ENCODE results near the gene CDC16.

Gene CDC16

GRCh38 chr13:114314074-114314912, 79.6 kb downstream of the CDC16 start, which contains the start of gene CHAMP1 (continued):
- TF ChIP-seq ZNF660 (tag by site-specific recombination; IDR thresholded peaks at IDR 0.05) (peak; percentile 78), ZFP3 (tag by site-specific recombination; IDR thresholded peaks at IDR 0.05; ENCODE audit: low read depth) (no peak), ZBTB26 (tag by site-specific recombination; optimal IDR thresholded peaks at IDR 0.05) (peak; percentile 95), ZBTB1 (tag by site-specific recombination; IDR thresholded peaks at IDR 0.05) (no peak), ZNF114 (tag by site-specific recombination; IDR thresholded peaks at IDR 0.05) (no peak), ZNF585B (tag by site-specific recombination; IDR thresholded peaks at IDR 0.05) (no peak), ZNF19 (tag by site-specific recombination; IDR thresholded peaks at IDR 0.05; ENCODE audit: low read depth) (no peak), ZNF670 (tag by site-specific recombination; IDR thresholded peaks at IDR 0.05; ENCODE audit: low read depth) (no peak), ZNF366 (tag by site-specific recombination; conservative IDR thresholded peaks at IDR 0.05) (no peak), RBAK (tag by site-specific recombination; IDR thresholded peaks at IDR 0.05) (no peak), ZNF580 (tag by site-specific recombination; IDR thresholded peaks at IDR 0.05) (no peak), ZNF664 (tag by site-specific recombination; IDR thresholded peaks at IDR 0.05) (peak; percentile 3; the same call in 1 of the 2 replicates), KLF10 (tag by site-specific recombination; IDR thresholded peaks at IDR 0.05) (peak; percentile 87), FEZF1 (tag by site-specific recombination; IDR thresholded peaks at IDR 0.05) (no peak), ZNF48 (tag by site-specific recombination; IDR thresholded peaks at IDR 0.05) (no peak), ZBTB17 (tag by site-specific recombination; IDR thresholded peaks at IDR 0.05) (peak; percentile 19; the same call in 1 of the 2 replicates), ZNF776 (tag by site-specific recombination; IDR thresholded peaks at IDR 0.05; ENCODE audit: borderline replicate concordance) (no peak), ZNF341 (tag by site-specific recombination; IDR thresholded peaks at IDR 0.05; ENCODE audit: low read depth) (peak; percentile 68; the same call in 1 of the 2 replicates), SP7 (tag by site-specific recombination; IDR thresholded peaks at IDR 0.05) (0 out of 2 replicates have a peak, but pooled peaks have one; percentile 11), ZNF175 (tag by site-specific recombination; IDR thresholded peaks at IDR 0.05) (no peak), ZNF335 (tag by site-specific recombination; conservative IDR thresholded peaks at IDR 0.05) (no peak), KLF9 (tag by site-specific recombination; IDR thresholded peaks at IDR 0.05; ENCODE audit: low read depth) (peak; percentile 83), ZNF785 (tag by site-specific recombination; IDR thresholded peaks at IDR 0.05) (no peak), BCL11B (tag by site-specific recombination; IDR thresholded peaks at IDR 0.05; ENCODE audit: low read depth) (no peak), ZFP37 (tag by site-specific recombination; IDR thresholded peaks at IDR 0.05) (no peak), ZNF777 (tag by site-specific recombination; IDR thresholded peaks at IDR 0.05; ENCODE audit: borderline replicate concordance) (no peak), PRDM1 (tag by site-specific recombination; IDR thresholded peaks at IDR 0.05) (no peak; the same call in none of the 2 replicates), ZNF544 (tag by site-specific recombination; IDR thresholded peaks at IDR 0.05) (no peak), ZNF16 (tag by site-specific recombination; IDR thresholded peaks at IDR 0.05; ENCODE audit: low read depth) (no peak)
- TF ChIP-seq, protein P1, sequence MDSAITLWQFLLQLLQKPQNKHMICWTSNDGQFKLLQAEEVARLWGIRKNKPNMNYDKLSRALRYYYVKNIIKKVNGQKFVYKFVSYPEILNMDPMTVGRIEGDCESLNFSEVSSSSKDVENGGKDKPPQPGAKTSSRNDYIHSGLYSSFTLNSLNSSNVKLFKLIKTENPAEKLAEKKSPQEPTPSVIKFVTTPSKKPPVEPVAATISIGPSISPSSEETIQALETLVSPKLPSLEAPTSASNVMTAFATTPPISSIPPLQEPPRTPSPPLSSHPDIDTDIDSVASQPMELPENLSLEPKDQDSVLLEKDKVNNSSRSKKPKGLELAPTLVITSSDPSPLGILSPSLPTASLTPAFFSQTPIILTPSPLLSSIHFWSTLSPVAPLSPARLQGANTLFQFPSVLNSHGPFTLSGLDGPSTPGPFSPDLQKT (IDR thresholded peaks at IDR 0.05; ENCODE audit: borderline replicate concordance, low read depth, low read length), result peak; percentile 88; the same call in 1 of the 2 replicates
- TF ChIP-seq, protein P2, sequence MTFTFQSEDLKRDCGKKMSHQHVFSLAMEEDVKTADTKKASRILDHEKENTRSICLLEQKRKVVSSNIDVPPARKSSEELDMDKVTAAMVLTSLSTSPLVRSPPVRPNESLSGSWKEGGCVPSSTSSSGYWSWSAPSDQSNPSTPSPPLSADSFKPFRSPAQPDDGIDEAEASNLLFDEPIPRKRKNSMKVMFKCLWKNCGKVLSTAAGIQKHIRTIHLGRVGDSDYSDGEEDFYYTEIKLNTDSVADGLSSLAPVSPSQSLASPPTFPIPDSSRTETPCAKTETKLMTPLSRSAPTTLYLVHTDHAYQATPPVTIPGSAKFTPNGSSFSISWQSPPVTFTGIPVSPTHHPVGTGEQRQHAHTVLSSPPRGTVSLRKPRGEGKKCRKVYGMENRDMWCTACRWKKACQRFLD (tag by site-specific recombination; IDR thresholded peaks at IDR 0.05), result no peak
- TF ChIP-seq, protein P3, sequence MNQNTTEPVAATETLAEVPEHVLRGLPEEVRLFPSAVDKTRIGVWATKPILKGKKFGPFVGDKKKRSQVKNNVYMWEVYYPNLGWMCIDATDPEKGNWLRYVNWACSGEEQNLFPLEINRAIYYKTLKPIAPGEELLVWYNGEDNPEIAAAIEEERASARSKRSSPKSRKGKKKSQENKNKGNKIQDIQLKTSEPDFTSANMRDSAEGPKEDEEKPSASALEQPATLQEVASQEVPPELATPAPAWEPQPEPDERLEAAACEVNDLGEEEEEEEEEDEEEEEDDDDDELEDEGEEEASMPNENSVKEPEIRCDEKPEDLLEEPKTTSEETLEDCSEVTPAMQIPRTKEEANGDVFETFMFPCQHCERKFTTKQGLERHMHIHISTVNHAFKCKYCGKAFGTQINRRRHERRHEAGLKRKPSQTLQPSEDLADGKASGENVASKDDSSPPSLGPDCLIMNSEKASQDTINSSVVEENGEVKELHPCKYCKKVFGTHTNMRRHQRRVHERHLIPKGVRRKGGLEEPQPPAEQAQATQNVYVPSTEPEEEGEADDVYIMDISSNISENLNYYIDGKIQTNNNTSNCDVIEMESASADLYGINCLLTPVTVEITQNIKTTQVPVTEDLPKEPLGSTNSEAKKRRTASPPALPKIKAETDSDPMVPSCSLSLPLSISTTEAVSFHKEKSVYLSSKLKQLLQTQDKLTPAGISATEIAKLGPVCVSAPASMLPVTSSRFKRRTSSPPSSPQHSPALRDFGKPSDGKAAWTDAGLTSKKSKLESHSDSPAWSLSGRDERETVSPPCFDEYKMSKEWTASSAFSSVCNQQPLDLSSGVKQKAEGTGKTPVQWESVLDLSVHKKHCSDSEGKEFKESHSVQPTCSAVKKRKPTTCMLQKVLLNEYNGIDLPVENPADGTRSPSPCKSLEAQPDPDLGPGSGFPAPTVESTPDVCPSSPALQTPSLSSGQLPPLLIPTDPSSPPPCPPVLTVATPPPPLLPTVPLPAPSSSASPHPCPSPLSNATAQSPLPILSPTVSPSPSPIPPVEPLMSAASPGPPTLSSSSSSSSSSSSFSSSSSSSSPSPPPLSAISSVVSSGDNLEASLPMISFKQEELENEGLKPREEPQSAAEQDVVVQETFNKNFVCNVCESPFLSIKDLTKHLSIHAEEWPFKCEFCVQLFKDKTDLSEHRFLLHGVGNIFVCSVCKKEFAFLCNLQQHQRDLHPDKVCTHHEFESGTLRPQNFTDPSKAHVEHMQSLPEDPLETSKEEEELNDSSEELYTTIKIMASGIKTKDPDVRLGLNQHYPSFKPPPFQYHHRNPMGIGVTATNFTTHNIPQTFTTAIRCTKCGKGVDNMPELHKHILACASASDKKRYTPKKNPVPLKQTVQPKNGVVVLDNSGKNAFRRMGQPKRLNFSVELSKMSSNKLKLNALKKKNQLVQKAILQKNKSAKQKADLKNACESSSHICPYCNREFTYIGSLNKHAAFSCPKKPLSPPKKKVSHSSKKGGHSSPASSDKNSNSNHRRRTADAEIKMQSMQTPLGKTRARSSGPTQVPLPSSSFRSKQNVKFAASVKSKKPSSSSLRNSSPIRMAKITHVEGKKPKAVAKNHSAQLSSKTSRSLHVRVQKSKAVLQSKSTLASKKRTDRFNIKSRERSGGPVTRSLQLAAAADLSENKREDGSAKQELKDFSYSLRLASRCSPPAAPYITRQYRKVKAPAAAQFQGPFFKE (tag by site-specific recombination; IDR thresholded peaks at IDR 0.05; ENCODE audit: borderline replicate concordance), result no peak
